ENCODE data around the gene USP24. TPM values are rescaled to one million over a fixed set of nuclear protein-coding genes. Genes with fewer than 3 reads are reported as not detected.

Gene USP24
- total and polyA plus RNA-seq, 3 donors from 2014 or later, result 20.2 to 50.9 (median 50.3) TPM

DNA sequence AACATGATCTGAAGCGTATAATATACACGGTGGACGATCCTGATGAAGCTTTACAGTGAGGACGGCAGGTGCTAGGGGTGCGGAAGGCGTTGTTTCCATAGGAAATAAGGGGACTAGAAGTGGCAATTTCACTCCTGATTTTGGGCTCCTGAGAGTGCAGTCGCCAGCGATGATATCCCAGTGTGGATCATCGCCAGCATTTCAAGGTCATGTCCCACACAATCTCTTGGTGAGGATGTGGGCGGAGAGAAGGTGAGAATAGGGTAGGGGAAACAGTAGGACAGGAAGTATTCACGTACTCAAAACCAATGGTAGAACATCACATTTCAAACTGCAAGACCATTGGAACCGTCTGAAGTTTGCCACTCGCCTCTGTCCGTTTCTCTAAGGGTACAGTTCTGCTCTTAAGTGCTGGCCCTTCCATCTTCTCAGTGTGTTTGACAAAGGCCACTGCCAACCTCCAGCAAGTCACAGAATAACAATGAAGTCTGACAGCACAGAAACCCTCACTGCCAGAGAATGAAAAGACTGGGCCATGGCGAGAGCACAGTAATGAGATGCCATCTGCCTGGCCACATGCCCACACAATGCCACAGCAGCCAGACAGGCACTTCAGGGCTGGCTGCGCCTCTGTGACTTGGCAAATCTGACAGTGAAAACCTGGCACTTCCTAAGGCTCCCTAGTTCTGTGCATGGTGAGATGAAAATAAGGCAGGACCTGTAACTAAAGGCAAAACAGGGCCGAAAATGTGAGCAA lies 148.0 kb downstream of the USP24 start:
- Histone ChIP-seq H3K4me1 (no peaks in the 10 kb centered on the region), H3K27ac (no peak overlapping the region), H3K36me3 (ENCODE audit: low read depth, missing control alignments) (no peaks in the 10 kb centered on the region), H3K9me3 (no peaks in the 10 kb centered on the region), H3K27me3 (no peaks in the 10 kb centered on the region), H3K4me3 (no peak overlapping the region)
- TF ChIP-seq POLR2A (IDR thresholded peaks at IDR 0.05), result no peak
- TF ChIP-seq, protein P1, sequence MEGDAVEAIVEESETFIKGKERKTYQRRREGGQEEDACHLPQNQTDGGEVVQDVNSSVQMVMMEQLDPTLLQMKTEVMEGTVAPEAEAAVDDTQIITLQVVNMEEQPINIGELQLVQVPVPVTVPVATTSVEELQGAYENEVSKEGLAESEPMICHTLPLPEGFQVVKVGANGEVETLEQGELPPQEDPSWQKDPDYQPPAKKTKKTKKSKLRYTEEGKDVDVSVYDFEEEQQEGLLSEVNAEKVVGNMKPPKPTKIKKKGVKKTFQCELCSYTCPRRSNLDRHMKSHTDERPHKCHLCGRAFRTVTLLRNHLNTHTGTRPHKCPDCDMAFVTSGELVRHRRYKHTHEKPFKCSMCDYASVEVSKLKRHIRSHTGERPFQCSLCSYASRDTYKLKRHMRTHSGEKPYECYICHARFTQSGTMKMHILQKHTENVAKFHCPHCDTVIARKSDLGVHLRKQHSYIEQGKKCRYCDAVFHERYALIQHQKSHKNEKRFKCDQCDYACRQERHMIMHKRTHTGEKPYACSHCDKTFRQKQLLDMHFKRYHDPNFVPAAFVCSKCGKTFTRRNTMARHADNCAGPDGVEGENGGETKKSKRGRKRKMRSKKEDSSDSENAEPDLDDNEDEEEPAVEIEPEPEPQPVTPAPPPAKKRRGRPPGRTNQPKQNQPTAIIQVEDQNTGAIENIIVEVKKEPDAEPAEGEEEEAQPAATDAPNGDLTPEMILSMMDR (IDR thresholded peaks at IDR 0.05), result no peak
- WGBS, 2 donors, result 69 to 83% methylated on average over 17 of the region's 17 CpGs
- intact Hi-C loops (cut with DNase I; ENCODE audit: low total_unique reads), result no loop called here
- DNase-seq, result peak; percentile 38

- H3K4me3 ChIP-seq, result no peak overlapping the region
- intact Hi-C loops (cut with DNase I; ENCODE audit: low total_unique reads), result no loop called here
- H3K4me1 ChIP-seq, result no peaks in the 10 kb centered on the region
- H3K36me3 ChIP-seq (ENCODE audit: low read depth, missing control alignments), result no peaks in the 10 kb centered on the region
- WGBS, 2 donors, result 89 to 93% methylated on average over 4 of the region's 4 CpGs
- no peak for DNase-seq
- no peaks in the 10 kb centered on the region for H3K27me3 ChIP-seq
- no peak for TF ChIP-seq POLR2A (IDR thresholded peaks at IDR 0.05)
- TF ChIP-seq, protein P1 (IDR thresholded peaks at IDR 0.05), result no peak
- no peaks in the 10 kb centered on the region for H3K9me3 ChIP-seq
- no peak overlapping the region for H3K27ac ChIP-seq
Observed at GRCh38 chr1:55065648-55066047, 149.5 kb downstream of the USP24 start.

GRCh38 chr1:55064861-55065263 lies 150.3 kb downstream of the USP24 start:
- Histone ChIP-seq H3K27ac (no peak overlapping the region), H3K36me3 (ENCODE audit: low read depth, missing control alignments) (no peaks in the 10 kb centered on the region), H3K9me3 (no peaks in the 10 kb centered on the region), H3K4me3 (no peak overlapping the region), H3K4me1 (no peaks in the 10 kb centered on the region), H3K27me3 (no peaks in the 10 kb centered on the region)
- WGBS, 2 donors, result 45% methylated on average over 2 of the region's 2 CpGs
- intact Hi-C loops (cut with DNase I; ENCODE audit: low total_unique reads), result no loop called here
- TF ChIP-seq POLR2A (IDR thresholded peaks at IDR 0.05), result no peak
- TF ChIP-seq, protein P1 (IDR thresholded peaks at IDR 0.05), result no peak
- DNase-seq, result no peak

DNA sequence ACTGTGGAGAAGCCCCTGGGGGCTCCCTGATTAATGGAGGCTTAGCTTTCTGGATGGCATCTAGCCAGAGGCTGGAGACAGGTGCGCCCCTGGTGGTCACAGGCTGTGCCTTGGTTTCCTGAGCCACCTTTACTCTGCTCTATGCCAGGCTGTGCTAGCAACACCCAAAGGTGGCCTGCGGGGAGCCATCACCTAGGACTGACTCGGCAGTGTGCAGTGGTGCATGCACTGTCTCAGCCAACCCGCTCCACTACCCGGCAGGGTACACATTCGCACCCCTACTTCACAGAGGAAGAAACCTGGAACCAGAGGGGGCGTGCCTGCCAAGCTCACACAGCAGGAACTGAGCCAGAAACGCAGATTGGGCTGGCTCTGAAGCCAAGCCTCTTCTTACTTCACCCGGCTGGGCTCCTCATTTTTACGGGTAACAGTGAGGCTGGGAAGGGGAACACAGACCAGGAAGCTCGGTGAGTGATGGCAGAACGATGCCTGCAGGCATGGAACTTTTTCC lies 151.0 kb downstream of the USP24 start:
- H3K27me3 ChIP-seq, result no peaks in the 10 kb centered on the region
- 78% methylated on average over 12 of the region's 12 CpGs; no CpG with 5 or more reads in 1 of the 2 donors for WGBS, 2 donors
- DNase-seq, result no peak
- intact Hi-C loops (cut with DNase I; ENCODE audit: low total_unique reads), result no loop called here
- TF ChIP-seq POLR2A (IDR thresholded peaks at IDR 0.05), result no peak
- TF ChIP-seq, protein P1 (IDR thresholded peaks at IDR 0.05), result no peak
- no peaks in the 10 kb centered on the region for H3K9me3 ChIP-seq
- H3K27ac ChIP-seq, result no peak overlapping the region
- no peak overlapping the region for H3K4me3 ChIP-seq
- H3K4me1 ChIP-seq, result no peaks in the 10 kb centered on the region
- no peaks in the 10 kb centered on the region for H3K36me3 ChIP-seq (ENCODE audit: low read depth, missing control alignments)

- Histone ChIP-seq H3K4me1 (no peaks in the 10 kb centered on the region), H3K27ac (no peak overlapping the region), H3K4me3 (no peak overlapping the region), H3K9me3 (no peaks in the 10 kb centered on the region), H3K27me3 (no peaks in the 10 kb centered on the region), H3K36me3 (ENCODE audit: low read depth, missing control alignments) (no peaks in the 10 kb centered on the region)
- no peak for DNase-seq
- intact Hi-C loops (cut with DNase I; ENCODE audit: low total_unique reads), result no loop called here
- 88 to 100% methylated on average over 5 to 9 of the region's 9 CpGs for WGBS, 2 donors
- TF ChIP-seq, protein P1 (IDR thresholded peaks at IDR 0.05), result no peak
- TF ChIP-seq POLR2A (IDR thresholded peaks at IDR 0.05), result no peak
Observed at GRCh38 chr1:55063577-55063942, 151.6 kb downstream of the USP24 start.
